ENCODE results near the gene MYO15A.

DNA sequence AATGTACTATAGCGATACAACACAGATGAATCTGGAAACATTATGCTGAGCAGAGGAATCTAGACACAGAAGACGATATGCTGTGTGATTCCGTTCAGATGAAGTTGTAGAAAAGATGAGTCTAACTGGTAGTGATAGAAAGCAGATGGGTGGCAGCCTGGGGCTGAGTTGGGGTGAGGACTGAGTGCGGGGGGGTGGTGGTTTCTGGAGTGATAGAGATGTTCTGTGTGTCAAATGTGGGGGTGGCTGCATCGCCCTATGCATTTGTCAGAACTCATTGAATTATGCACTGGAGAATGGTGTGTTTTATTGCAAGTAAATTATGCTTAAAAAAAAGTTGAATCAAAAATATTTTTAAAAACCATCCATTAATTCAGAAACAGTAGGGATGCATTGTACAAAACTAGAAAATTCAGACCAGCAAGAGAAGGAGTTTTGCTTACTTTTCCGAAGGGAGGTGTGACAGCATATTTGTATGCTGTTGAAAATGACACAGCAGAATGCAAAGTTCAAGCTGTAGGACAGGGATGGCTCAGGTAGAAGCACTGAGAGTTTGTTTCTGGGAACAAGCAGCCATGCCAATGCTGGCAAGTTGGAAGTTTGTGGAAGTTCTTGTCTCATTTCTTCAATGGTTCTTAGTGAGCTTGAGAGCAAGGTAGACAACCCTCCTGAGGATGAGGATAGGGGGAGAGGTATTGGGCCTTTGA is 33.8 kb upstream of the MYO15A start:
- TF ChIP-seq, protein P1, sequence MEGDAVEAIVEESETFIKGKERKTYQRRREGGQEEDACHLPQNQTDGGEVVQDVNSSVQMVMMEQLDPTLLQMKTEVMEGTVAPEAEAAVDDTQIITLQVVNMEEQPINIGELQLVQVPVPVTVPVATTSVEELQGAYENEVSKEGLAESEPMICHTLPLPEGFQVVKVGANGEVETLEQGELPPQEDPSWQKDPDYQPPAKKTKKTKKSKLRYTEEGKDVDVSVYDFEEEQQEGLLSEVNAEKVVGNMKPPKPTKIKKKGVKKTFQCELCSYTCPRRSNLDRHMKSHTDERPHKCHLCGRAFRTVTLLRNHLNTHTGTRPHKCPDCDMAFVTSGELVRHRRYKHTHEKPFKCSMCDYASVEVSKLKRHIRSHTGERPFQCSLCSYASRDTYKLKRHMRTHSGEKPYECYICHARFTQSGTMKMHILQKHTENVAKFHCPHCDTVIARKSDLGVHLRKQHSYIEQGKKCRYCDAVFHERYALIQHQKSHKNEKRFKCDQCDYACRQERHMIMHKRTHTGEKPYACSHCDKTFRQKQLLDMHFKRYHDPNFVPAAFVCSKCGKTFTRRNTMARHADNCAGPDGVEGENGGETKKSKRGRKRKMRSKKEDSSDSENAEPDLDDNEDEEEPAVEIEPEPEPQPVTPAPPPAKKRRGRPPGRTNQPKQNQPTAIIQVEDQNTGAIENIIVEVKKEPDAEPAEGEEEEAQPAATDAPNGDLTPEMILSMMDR (conservative IDR thresholded peaks at IDR 0.05; ENCODE audit: low read depth, low read length) = no peak
- TF ChIP-seq MXI1 (IDR thresholded peaks at IDR 0.05; ENCODE audit: borderline replicate concordance, low read depth, low read length) (no peak), SMC3 (IDR thresholded peaks at IDR 0.05; ENCODE audit: low read depth, low read length) (no peak), BHLHE40 (IDR thresholded peaks at IDR 0.05; ENCODE audit: low read depth, low read length) (no peak), RCOR1 (IDR thresholded peaks at IDR 0.05; ENCODE audit: insufficient replicate concordance, low read length) (no peak), MAZ (IDR thresholded peaks at IDR 0.05; ENCODE audit: borderline replicate concordance, low read depth, low read length) (no peak), POLR2A (IDR thresholded peaks at IDR 0.05; ENCODE audit: low read depth, low read length) (no peak), RAD21 (IDR thresholded peaks at IDR 0.05; ENCODE audit: low read length) (no peak), NFE2L2 (IDR thresholded peaks at IDR 0.05; ENCODE audit: low read depth, low read length) (no peak)
